GM23338 (cell line): ENCODE measurements around the gene APPL2. TPM values are rescaled to one million over a fixed set of nuclear protein-coding genes. Genes with fewer than 3 reads are reported as not detected.

Experiments used
- ATAC-seq: fragments of 200-7000 bp; cut with Tn5 transposase; 3 replicates; pipeline ENCODE4 v1.9.1; 2020
- DNase-seq: peaks from one replicate; pipeline ENCODE4 v3.0.0-alpha.2; 2015; ENCODE audit warnings: low spot score
- H2AFZ ChIP-seq: fragments of 200-600 bp; sonication (generic); 2 replicates; pipeline ENCODE4 v1.8.0; 2016; ENCODE audit warnings: antibody characterized with exemption, mild to moderate bottlenecking, moderate library complexity
- H3F3A ChIP-seq: fragments of 200-600 bp; sonication (generic); replicated peaks from 2 replicates; pipeline ENCODE4 v1.8.0; 2017; ENCODE audit warnings: antibody characterized with exemption, mixed run types, low read depth
- H3K27ac ChIP-seq: fragments of 200-600 bp; sonication (generic); 2 replicates; pipeline ENCODE4 v1.6.1; 2016; ENCODE audit warnings: low read depth
- H3K27me3 ChIP-seq: fragments of 200-600 bp; sonication (generic); 2 replicates; pipeline ENCODE4 v1.8.0; 2016; ENCODE audit warnings: mild to moderate bottlenecking, mixed run types, moderate library complexity; ENCODE audit not compliant: insufficient read depth
- H3K36me3 ChIP-seq: fragments of 200-600 bp; sonication (generic); 2 replicates; pipeline ENCODE4 v1.8.0; 2016; ENCODE audit warnings: mild to moderate bottlenecking; ENCODE audit not compliant: insufficient read depth
- H3K4me1 ChIP-seq: fragments of 200-600 bp; sonication (generic); 2 replicates; pipeline ENCODE4 v1.8.0; 2016; ENCODE audit warnings: mild to moderate bottlenecking, moderate library complexity; ENCODE audit not compliant: insufficient read depth
- H3K4me2 ChIP-seq: fragments of 200-600 bp; sonication (generic); 2 replicates; pipeline ENCODE4 v1.7.1; 2017; ENCODE audit warnings: mixed run types
- H3K4me3 ChIP-seq: fragments of 200-600 bp; sonication (generic); 2 replicates; pipeline ENCODE4 v1.6.1; 2016; ENCODE audit warnings: mixed run types
- H3K79me2 ChIP-seq: fragments of 200-600 bp; sonication (generic); replicated peaks from 2 replicates; pipeline ENCODE4 v1.8.0; 2017; ENCODE audit warnings: mild to moderate bottlenecking; ENCODE audit not compliant: insufficient read depth
- H3K9me2 ChIP-seq: fragments of 200-600 bp; sonication (generic); 2 replicates; pipeline ENCODE4 v1.8.0; 2017; ENCODE audit not compliant: insufficient read depth
- H4K20me1 ChIP-seq: fragments of 200-600 bp; sonication (generic); replicated peaks from 2 replicates; pipeline ENCODE4 v1.8.0; 2017; ENCODE audit warnings: mild to moderate bottlenecking; ENCODE audit not compliant: insufficient read depth
- H3K27ac Mint-ChIP-seq: 2 replicates; pipeline ENCODE4 v1.8.0; 2020; ENCODE audit warnings: inconsistent platforms, mild to moderate bottlenecking, moderate library complexity, mixed read lengths
- H3K27me3 Mint-ChIP-seq: 3 replicates; pipeline ENCODE4 v1.8.0; 2022; ENCODE audit warnings: low read depth, mild to moderate bottlenecking, moderate library complexity, mixed read lengths, inconsistent platforms; ENCODE audit not compliant: insufficient read depth, poor library complexity
- H3K36me3 Mint-ChIP-seq: 3 replicates; pipeline ENCODE4 v1.8.0; 2021; ENCODE audit warnings: low read depth, mild to moderate bottlenecking, inconsistent platforms, moderate library complexity, mixed read lengths
- H3K4me1 Mint-ChIP-seq: 3 replicates; pipeline ENCODE4 v1.8.0; 2020; ENCODE audit warnings: mild to moderate bottlenecking, inconsistent platforms, mixed read lengths
- H3K4me3 Mint-ChIP-seq: 3 replicates; pipeline ENCODE4 v1.8.0; 2021; ENCODE audit warnings: moderate library complexity, mild to moderate bottlenecking, inconsistent platforms, mixed read lengths
- H3K9me3 Mint-ChIP-seq: 3 replicates; pipeline ENCODE4 v1.8.0; 2020; ENCODE audit warnings: moderate library complexity, mild to moderate bottlenecking, inconsistent platforms, mixed read lengths
- ETS1 ChIP-seq: IDR thresholded peaks from 2 replicates; pipeline ENCODE4 v1.6.1; 2016; ENCODE audit warnings: antibody characterized with exemption
- NANOG ChIP-seq: IDR thresholded peaks from 2 replicates; pipeline ENCODE4 v1.6.1; 2016; ENCODE audit warnings: antibody characterized with exemption, borderline replicate concordance
- POLR2AphosphoS5 ChIP-seq: IDR thresholded peaks from 2 replicates; pipeline ENCODE4 v1.6.1; 2016; ENCODE audit warnings: antibody characterized with exemption, low read depth
- STAT1 ChIP-seq: IDR thresholded peaks from one replicate; pipeline ENCODE4 v1.6.1; 2016; ENCODE audit warnings: antibody characterized with exemption; ENCODE audit not compliant: unreplicated experiment
- ZNF114 ChIP-seq: fragments of 250-450 bp; sonication (Bioruptor Pico); IDR thresholded peaks from 2 replicates; pipeline ENCODE4 v1.5.0; 2020; ENCODE audit warnings: mild to moderate bottlenecking, moderate library complexity
- ZNF331 ChIP-seq: fragments of 250-450 bp; sonication (Bioruptor Pico); IDR thresholded peaks from 2 replicates; pipeline ENCODE4 v1.5.0; 2020; ENCODE audit warnings: low read depth, mild to moderate bottlenecking, moderate library complexity
- ZNF462 ChIP-seq: fragments of 250-450 bp; sonication (Bioruptor Pico); IDR thresholded peaks from 2 replicates; pipeline ENCODE4 v1.5.0; 2020; ENCODE audit warnings: mild to moderate bottlenecking, moderate library complexity
- polyA plus RNA-seq: library from polyadenylated mRNA; unstranded; fragments of >200 nt; fragmentation: Nextera tagmentation; extraction: Ambion mirVana; gene quantifications from 2 replicates; pipeline ENCODE4 v1.2.1, GENCODE V29; 2016
- total RNA-seq: library from RNA; depleted of rRNA; stranded (reverse); fragments of >200 nt; shearing (Covaris generic); gene quantifications from 2 replicates; pipeline ENCODE4 v1.2.3, GENCODE V29; 2014

APPL2 gene
- total and polyA plus RNA-seq, 2 experiments from 2014 or later, result 9.3 to 17.4 TPM

GRCh38 chr12:105171691-105172436 is 64.1 kb downstream of the APPL2 start:
- H3K36me3 Mint-ChIP-seq, result peaks cover 3% of the 10 kb centered on the region; the same call in 2 of the 3 replicates
- Histone ChIP-seq H4K20me1 (no peaks in the 10 kb centered on the region), H3K4me2 (no peak overlapping the region), H3F3A (no peaks in the 10 kb centered on the region), H2AFZ (no peak overlapping the region), H3K4me3 (no peak overlapping the region), H3K4me1 (no peaks in the 10 kb centered on the region), H3K27me3 (no peaks in the 10 kb centered on the region), H3K27ac (peak overlapping the region; percentile 18; the same call in 1 of the 2 replicates), H3K9me2 (no peaks in the 10 kb centered on the region), H3K79me2 (no peaks in the 10 kb centered on the region), H3K36me3 (peaks cover 6% of the 10 kb centered on the region; the same call in 1 of the 2 replicates)
- TF ChIP-seq NANOG, result no peak
- TF ChIP-seq ETS1, result no peak
- H3K27me3 Mint-ChIP-seq, result no peaks in the 10 kb centered on the region
- DNase-seq (no peak), ATAC-seq (no peak)
- no peaks in the 10 kb centered on the region for H3K9me3 Mint-ChIP-seq
- H3K27ac Mint-ChIP-seq, result no peak overlapping the region
- H3K4me1 Mint-ChIP-seq, result no peaks in the 10 kb centered on the region
- no peak overlapping the region for H3K4me3 Mint-ChIP-seq

DNA sequence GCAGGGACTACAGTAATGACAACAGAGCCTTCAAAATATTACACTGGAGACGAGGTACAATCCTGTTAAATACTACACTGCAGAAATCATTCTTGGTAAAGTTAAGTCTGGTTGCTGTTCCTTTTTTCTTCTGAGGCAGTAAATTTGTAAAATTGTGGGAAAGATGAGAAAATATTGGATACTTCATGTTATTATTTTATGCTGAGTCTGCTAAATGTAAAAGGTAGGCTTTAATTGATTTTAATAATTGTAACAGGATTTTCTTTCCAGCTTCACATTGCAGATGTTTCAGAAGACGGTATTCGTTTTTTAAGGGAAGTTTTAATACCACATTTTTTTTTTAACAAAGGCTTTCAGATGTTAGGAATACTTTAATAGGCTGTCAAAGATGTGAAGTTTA is 65.8 kb downstream of the APPL2 start:
- Histone ChIP-seq H3K79me2 (no peaks in the 10 kb centered on the region), H2AFZ (no peak overlapping the region), H4K20me1 (no peaks in the 10 kb centered on the region), H3K4me1 (no peaks in the 10 kb centered on the region), H3K9me2 (no peaks in the 10 kb centered on the region), H3F3A (no peaks in the 10 kb centered on the region), H3K4me2 (no peak overlapping the region), H3K4me3 (no peak overlapping the region), H3K27me3 (no peaks in the 10 kb centered on the region), H3K36me3 (peaks cover 17% of the 10 kb centered on the region; the same call in 1 of the 2 replicates), H3K27ac (0 out of 2 replicates have a peak overlapping the region, but pooled peaks have one; percentile 34)
- DNase-seq (no peak), ATAC-seq (no peak)
- no peaks in the 10 kb centered on the region for H3K9me3 Mint-ChIP-seq
- no peaks in the 10 kb centered on the region for H3K27me3 Mint-ChIP-seq
- no peaks in the 10 kb centered on the region for H3K4me1 Mint-ChIP-seq
- no peak for TF ChIP-seq ETS1
- TF ChIP-seq STAT1, result no peak
- no peak overlapping the region for H3K27ac Mint-ChIP-seq
- H3K4me3 Mint-ChIP-seq, result no peak overlapping the region
- peaks cover 9% of the 10 kb centered on the region; the same call in 2 of the 3 replicates for H3K36me3 Mint-ChIP-seq

DNA sequence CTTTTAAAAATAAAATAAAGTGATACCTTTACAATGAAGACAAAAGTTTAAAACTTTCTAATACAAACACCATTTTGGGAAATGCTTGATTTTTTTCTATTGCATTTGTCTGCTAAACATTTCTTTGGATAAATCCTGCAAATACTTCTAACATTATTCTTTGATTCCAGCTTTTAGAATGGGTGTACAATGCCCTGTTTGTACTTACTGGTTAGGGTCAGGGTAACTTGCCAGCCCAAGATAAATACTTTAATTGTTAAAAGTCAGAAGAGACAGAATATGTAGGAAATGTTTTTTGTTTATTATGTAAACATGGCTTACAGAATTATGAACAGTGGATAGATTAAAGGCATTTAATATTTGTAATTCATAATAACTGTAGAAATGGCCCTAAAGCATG is 68.0 kb downstream of the APPL2 start:
- Mint-ChIP-seq H3K4me3 (no peak overlapping the region), H3K9me3 (no peaks in the 10 kb centered on the region), H3K36me3 (peaks cover 29% of the 10 kb centered on the region; the same call in 2 of the 3 replicates), H3K27me3 (no peaks in the 10 kb centered on the region), H3K4me1 (no peaks in the 10 kb centered on the region), H3K27ac (no peak overlapping the region)
- no peak for DNase-seq
- H3F3A ChIP-seq, result no peaks in the 10 kb centered on the region
- H3K79me2 ChIP-seq, result no peaks in the 10 kb centered on the region
- H3K4me3 ChIP-seq, result no peak overlapping the region
- H3K9me2 ChIP-seq, result no peaks in the 10 kb centered on the region
- H3K27me3 ChIP-seq, result no peaks in the 10 kb centered on the region
- no peak overlapping the region for H3K27ac ChIP-seq
- no peaks in the 10 kb centered on the region for H3K4me1 ChIP-seq
- H3K4me2 ChIP-seq, result no peak overlapping the region
- no peak for ATAC-seq
- H2AFZ ChIP-seq, result no peak overlapping the region
- H3K36me3 ChIP-seq, result peaks cover 29% of the 10 kb centered on the region
- no peaks in the 10 kb centered on the region for H4K20me1 ChIP-seq
- TF ChIP-seq ZNF331 (CRISPR knock-in tag) (no peak), ZNF462 (CRISPR knock-in tag) (no peak), ZNF114 (CRISPR knock-in tag) (no peak), POLR2AphosphoS5 (no peak)
